Activated CD8-positive, alpha-beta memory T cell treated with anti-CD3 and anti-CD28 coated beads, Interleukin-2, amount 10 ng/mL, durations not matched to agents 7 days and 5 days (primary cell): Measurements from ENCODE around the gene IL2RA. TPM values are rescaled to one million over a fixed set of nuclear protein-coding genes. Genes with fewer than 3 reads are reported as not detected.
A peak's percentile ranks its signal among the peaks of the same experiment; 100 is the strongest.
"Not testable (repeated sequence)": the region's sequence is repeated elsewhere in the genome, so short reads cannot be mapped to it uniquely, and the experiment has no call there.

Experiments
- ATAC-seq: fragments of 150-1000 bp; cut with Tn5 transposase; one replicate; pipeline ENCODE4 v1.10.0; 2021; ENCODE audit warnings: moderate library complexity
- CTCF ChIA-PET: fragments of 350-600 bp; sonication (Branson Sonifier 250); formaldehyde crosslinking; loops from one replicate; lab custom pipeline; 2021; ENCODE audit warnings: antibody characterized with exemption; lab: Charles Lee
- DNase-seq: peaks from one replicate; pipeline ENCODE4 v3.0.0-alpha.2; 2020
- H3K27ac Mint-ChIP-seq: one replicate; pipeline ENCODE4 v1.8.0; 2021; ENCODE audit warnings: mild to moderate bottlenecking, mixed read lengths
- H3K27me3 Mint-ChIP-seq: one replicate; pipeline ENCODE4 v1.8.0; 2021; ENCODE audit warnings: mixed read lengths
- H3K36me3 Mint-ChIP-seq: one replicate; pipeline ENCODE4 v1.8.0; 2021; ENCODE audit warnings: mild to moderate bottlenecking, mixed read lengths
- H3K4me1 Mint-ChIP-seq: one replicate; pipeline ENCODE4 v1.8.0; 2021; ENCODE audit warnings: mixed read lengths
- H3K4me3 Mint-ChIP-seq: one replicate; pipeline ENCODE4 v1.8.0; 2021; ENCODE audit warnings: mild to moderate bottlenecking, moderate library complexity, mixed read lengths
- H3K9me3 Mint-ChIP-seq: one replicate; pipeline ENCODE4 v1.8.0; 2022; ENCODE audit warnings: low read depth, mixed read lengths
- total RNA-seq, 2 experiments: library from RNA; stranded (reverse); gene quantifications; one replicate each; pipeline ENCODE4 v1.2.3, GENCODE V29; 2021

IL2RA gene
- total RNA-seq, 2 experiments from 2014 or later: 302 to 832 TPM

GRCh38 chr10:6010569-6010968, 51.6 kb downstream of the IL2RA start:
- no peak overlapping the region for H3K27ac Mint-ChIP-seq
- no peak for ATAC-seq
- H3K4me3 Mint-ChIP-seq: no peak overlapping the region
- H3K4me1 Mint-ChIP-seq: peaks cover 32% of the 10 kb centered on the region
- H3K36me3 Mint-ChIP-seq: peaks cover 64% of the 10 kb centered on the region
- no peak for DNase-seq
- H3K27me3 Mint-ChIP-seq: no peaks in the 10 kb centered on the region
- CTCF ChIA-PET: interaction anchor here (1.2 to 5.2 kb wide), 3 partner anchors 33 to 76 kb away, joined by 3 to 26 read pairs (median 5); partner anchors contain the start of gene IL15RA
- peaks cover 4% of the 10 kb centered on the region for H3K9me3 Mint-ChIP-seq

GRCh38 chr10:6009961-6010360, 52.2 kb downstream of the IL2RA start:
- DNase-seq (no peak), ATAC-seq (no peak)
- Mint-ChIP-seq H3K4me3 (no peak overlapping the region), H3K27ac (peak overlapping the region; percentile 0), H3K9me3 (peaks cover 4% of the 10 kb centered on the region), H3K36me3 (peaks cover 62% of the 10 kb centered on the region), H3K27me3 (no peaks in the 10 kb centered on the region), H3K4me1 (peaks cover 30% of the 10 kb centered on the region)
- CTCF ChIA-PET: interaction anchor here (0.6 to 5.2 kb wide), 4 partner anchors 33 to 1411 kb away, joined by 3 to 26 read pairs (median 4); partner anchors contain the start of gene IL15RA

- H3K36me3 Mint-ChIP-seq: peaks cover 55% of the 10 kb centered on the region
- no peak for ATAC-seq
- H3K4me1 Mint-ChIP-seq: peaks cover 30% of the 10 kb centered on the region
- H3K27ac Mint-ChIP-seq: no peak overlapping the region
- H3K9me3 Mint-ChIP-seq: peaks cover 4% of the 10 kb centered on the region
- CTCF ChIA-PET: interaction anchor here (1.9 kb wide), 1 partner anchor 42 kb away, joined by 5 read pairs; no protein-coding TSS in a partner anchor
- DNase-seq: no peak
- no peaks in the 10 kb centered on the region for H3K27me3 Mint-ChIP-seq
- H3K4me3 Mint-ChIP-seq: no peak overlapping the region
Observed at GRCh38 chr10:6009150-6009549, 53.0 kb downstream of the IL2RA start.

- DNase-seq (peak; percentile 36), ATAC-seq (no peak)
- peaks cover 50% of the 10 kb centered on the region for H3K36me3 Mint-ChIP-seq
- H3K4me3 Mint-ChIP-seq: no peak overlapping the region
- no peak overlapping the region for H3K27ac Mint-ChIP-seq
- H3K27me3 Mint-ChIP-seq: no peaks in the 10 kb centered on the region
- peaks cover 4% of the 10 kb centered on the region for H3K9me3 Mint-ChIP-seq
- H3K4me1 Mint-ChIP-seq: peaks cover 35% of the 10 kb centered on the region
- CTCF ChIA-PET: no interaction called here
Observed at GRCh38 chr10:6008497-6009142, 53.5 kb downstream of the IL2RA start.

- CTCF ChIA-PET: interaction anchor here (1.3 kb wide), 1 partner anchor 14 kb away, joined by 3 read pairs; no protein-coding TSS in a partner anchor
- DNase-seq: no peak
- no peak overlapping the region for H3K4me3 Mint-ChIP-seq
- peaks cover 4% of the 10 kb centered on the region for H3K9me3 Mint-ChIP-seq
- no peak for ATAC-seq
- H3K36me3 Mint-ChIP-seq: peaks cover 37% of the 10 kb centered on the region
- peaks cover 47% of the 10 kb centered on the region for H3K4me1 Mint-ChIP-seq
- H3K27me3 Mint-ChIP-seq: no peaks in the 10 kb centered on the region
- no peak overlapping the region for H3K27ac Mint-ChIP-seq
Observed at GRCh38 chr10:6006991-6007390, 55.2 kb downstream of the IL2RA start.

- H3K9me3 Mint-ChIP-seq: peaks cover 4% of the 10 kb centered on the region
- CTCF ChIA-PET: interaction anchor here (1.3 kb wide), 1 partner anchor 13 kb away, joined by 3 read pairs; no protein-coding TSS in a partner anchor
- no peaks in the 10 kb centered on the region for H3K27me3 Mint-ChIP-seq
- DNase-seq (no peak), ATAC-seq (no peak)
- H3K4me1 Mint-ChIP-seq: peaks cover 49% of the 10 kb centered on the region
- peaks cover 33% of the 10 kb centered on the region for H3K36me3 Mint-ChIP-seq
- H3K4me3 Mint-ChIP-seq: no peak overlapping the region
- no peak overlapping the region for H3K27ac Mint-ChIP-seq
Observed at GRCh38 chr10:6006546-6006945, 55.6 kb downstream of the IL2RA start.

- Mint-ChIP-seq H3K9me3 (peaks cover 4% of the 10 kb centered on the region), H3K27me3 (no peaks in the 10 kb centered on the region), H3K36me3 (peaks cover 28% of the 10 kb centered on the region), H3K27ac (no peak overlapping the region), H3K4me1 (peaks cover 50% of the 10 kb centered on the region), H3K4me3 (no peak overlapping the region)
- CTCF ChIA-PET: interaction anchor here (1.3 kb wide), 1 partner anchor 12 kb away, joined by 3 read pairs; no protein-coding TSS in a partner anchor
- peak; percentile 26 for DNase-seq
- ATAC-seq: no peak
Observed at GRCh38 chr10:6005856-6006395, 56.2 kb downstream of the IL2RA start.

- CTCF ChIA-PET: not testable (repeated sequence)
Observed at GRCh38 chr10:6005161-6005804, 56.9 kb downstream of the IL2RA start.

GRCh38 chr10:6002809-6003510, 59.2 kb downstream of the IL2RA start:
- peak; percentile 84 for ATAC-seq
- H3K27me3 Mint-ChIP-seq: peaks cover 8% of the 10 kb centered on the region
- H3K27ac Mint-ChIP-seq: peak overlapping the region; percentile 72
- peaks cover 44% of the 10 kb centered on the region for H3K4me1 Mint-ChIP-seq
- H3K4me3 Mint-ChIP-seq: peak overlapping the region; percentile 31
- CTCF ChIA-PET: interaction anchor here (1.0 to 1.4 kb wide), 3 partner anchors 11 to 77 kb away, joined by 3 to 7 read pairs (median 3); partner anchors contain the start of gene IL15RA
- H3K36me3 Mint-ChIP-seq: peaks cover 18% of the 10 kb centered on the region
- H3K9me3 Mint-ChIP-seq: peaks cover under 1% of the 10 kb centered on the region
- DNase-seq: peak; percentile 71

More at GRCh38 chr10:6005161-6005804, 56.9 kb downstream of the IL2RA start:
- H3K4me3 Mint-ChIP-seq, H3K27me3 Mint-ChIP-seq, H3K27ac Mint-ChIP-seq, H3K9me3 Mint-ChIP-seq, ATAC-seq: not testable (repeated sequence)
- peak; percentile 23 for DNase-seq
- Mint-ChIP-seq H3K4me1 (peaks cover 52% of the 10 kb centered on the region), H3K36me3 (peaks cover 28% of the 10 kb centered on the region)

- DNase-seq: peak; percentile 23
- H3K27me3 Mint-ChIP-seq: peaks cover 24% of the 10 kb centered on the region
- ATAC-seq: no peak
- peaks cover 1% of the 10 kb centered on the region for H3K36me3 Mint-ChIP-seq
- H3K4me1 Mint-ChIP-seq: peaks cover 37% of the 10 kb centered on the region
- no peak overlapping the region for H3K27ac Mint-ChIP-seq
- no peak overlapping the region for H3K4me3 Mint-ChIP-seq
- CTCF ChIA-PET: no interaction called here
- no peaks in the 10 kb centered on the region for H3K9me3 Mint-ChIP-seq
Observed at GRCh38 chr10:5999440-6000165, 62.6 kb downstream of the IL2RA start.

GRCh38 chr10:5996696-5997095, 65.5 kb downstream of the IL2RA start:
- H3K27me3 Mint-ChIP-seq: peaks cover 32% of the 10 kb centered on the region
- H3K36me3 Mint-ChIP-seq: peaks cover 11% of the 10 kb centered on the region
- ATAC-seq (no peak), DNase-seq (no peak)
- CTCF ChIA-PET: interaction anchor here (1.8 kb wide), 1 partner anchor 18 kb away, joined by 5 read pairs; no protein-coding TSS in a partner anchor
- H3K27ac Mint-ChIP-seq: no peak overlapping the region
- H3K4me1 Mint-ChIP-seq: peaks cover 8% of the 10 kb centered on the region
- peaks cover 9% of the 10 kb centered on the region for H3K9me3 Mint-ChIP-seq
- H3K4me3 Mint-ChIP-seq: no peak overlapping the region

GRCh38 chr10:5992398-5992797, 69.8 kb downstream of the IL2RA start:
- Mint-ChIP-seq H3K9me3 (peaks cover 16% of the 10 kb centered on the region), H3K4me1 (peaks cover 13% of the 10 kb centered on the region), H3K4me3 (no peak overlapping the region), H3K27ac (no peak overlapping the region), H3K27me3 (peaks cover 18% of the 10 kb centered on the region), H3K36me3 (peaks cover 18% of the 10 kb centered on the region)
- DNase-seq (no peak), ATAC-seq (no peak)
- CTCF ChIA-PET: no interaction called here
